Panc1 (cell line): ENCODE measurements around the gene TNRC18. TPM values are rescaled to one million over a fixed set of nuclear protein-coding genes. Genes with fewer than 3 reads are reported as not detected.

Experiments used
- ATAC-seq: fragments of 200-7000 bp; cut with Tn5 transposase; 2 replicates; pipeline ENCODE4 v1.9.1; 2020; ENCODE audit warnings: mild to moderate bottlenecking, moderate library complexity
- BruUV-seq: library from RNA; stranded (reverse); fragments of 400-500 nt; replicated peaks from 2 replicates; lab custom pipeline; 2021; lab: Mats Ljungman, UMichigan
- CTCF ChIA-PET: fragments of 300-600 bp; sonication (Branson Sonifier 250); formaldehyde crosslinking; loops from one replicate; lab custom pipeline; 2022; ENCODE audit warnings: antibody characterized with exemption; lab: Charles Lee
- POLR2A ChIA-PET: fragments of 300-600 bp; sonication (Branson Sonifier 250); formaldehyde crosslinking; loops from one replicate; lab custom pipeline; 2022; ENCODE audit warnings: antibody characterized with exemption; lab: Charles Lee
- DNase-seq: peaks from one replicate; pipeline ENCODE4 v3.0.0-alpha.2; 2010; ENCODE audit warnings: low read depth, low spot score
- H3K27ac ChIP-seq: 2 replicates; pipeline ENCODE4 v1.5.1; 2011; ENCODE audit warnings: mild to moderate bottlenecking, low read length, inconsistent platforms
- H3K27me3 ChIP-seq: fragments of 200-500 bp; sonication (Bioruptor generic); 2 replicates; pipeline ENCODE4 v1.6.0; 2014; ENCODE audit warnings: low read length, inconsistent platforms; ENCODE audit not compliant: control insufficient read depth, insufficient read depth
- H3K36me3 ChIP-seq: fragments of 200-500 bp; sonication (Bioruptor generic); 2 replicates; pipeline ENCODE4 v1.5.1; 2014; ENCODE audit warnings: inconsistent platforms, mild to moderate bottlenecking, low read length, moderate library complexity; ENCODE audit not compliant: control insufficient read depth, insufficient read depth
- H3K4me1 ChIP-seq: 2 replicates; pipeline ENCODE4 v1.5.1; 2011; ENCODE audit warnings: inconsistent platforms, mild to moderate bottlenecking, low read length, moderate library complexity; ENCODE audit not compliant: control insufficient read depth, insufficient read depth
- H3K4me3 ChIP-seq, 2 experiments: 2 replicates each; pipeline ENCODE4 v1.5.1; 2011 to 2012; ENCODE audit warnings: low read depth in 2 of 2, low read length in 2 of 2, mild to moderate bottlenecking in 2 of 2, inconsistent platforms in 1 of 2, moderate library complexity in 1 of 2
- H3K9me3 ChIP-seq: fragments of 200-500 bp; sonication (Bioruptor generic); 2 replicates; pipeline ENCODE4 v1.5.1; 2014; ENCODE audit warnings: low read depth, mild to moderate bottlenecking, inconsistent platforms, low read length, moderate library complexity; ENCODE audit not compliant: control insufficient read depth, insufficient read depth
- POLR2AphosphoS5 ChIP-seq: IDR thresholded peaks from 2 replicates; pipeline ENCODE4 v1.6.1; 2012; ENCODE audit warnings: mild to moderate bottlenecking, low read depth, low read length, moderate library complexity
- SIN3A ChIP-seq: IDR thresholded peaks from 2 replicates; pipeline ENCODE4 v1.6.1; 2012; ENCODE audit warnings: low read depth, mild to moderate bottlenecking, low read length, moderate library complexity, borderline replicate concordance; ENCODE audit not compliant: insufficient read depth
- TCF7L2 ChIP-seq: IDR thresholded peaks from 2 replicates; pipeline ENCODE4 v1.6.1; 2011; ENCODE audit warnings: mild to moderate bottlenecking, low read depth, low read length, inconsistent platforms
- in situ Hi-C: cut with HindIII; loops from 2 replicates; pipeline ENCODE4 v1.10.0; 2016; ENCODE audit warnings: low sequenced_read_pairs, low pct_unique_long_range_greater_than_20kb
- intact Hi-C: fragments of 100-400 bp; cut with micrococcal nuclease; formaldehyde crosslinking; loops from one replicate; pipeline ENCODE4 v1.10.0; 2022; ENCODE audit not compliant: unreplicated experiment
- total RNA-seq: library from RNA; stranded (reverse); gene quantifications from one replicate; pipeline ENCODE4 v1.2.1, GENCODE V29; 2021; ENCODE audit not compliant: unreplicated experiment
- TF ChIP-seq, protein P1 (sequence below): fragments of 450-650 bp; IDR thresholded peaks from 2 replicates; pipeline ENCODE4 v1.5.1; 2017; ENCODE audit warnings: mild to moderate bottlenecking
- TF ChIP-seq, protein P2 (sequence below), 2 experiments: IDR thresholded peaks; 2 replicates each; pipeline ENCODE4 v1.6.1; 2011 to 2012; ENCODE audit warnings: low read depth in 2 of 2, control low read depth in 1 of 2, low read length in 1 of 2, mild to moderate bottlenecking in 1 of 2, moderate library complexity in 1 of 2; ENCODE audit not compliant: insufficient read depth in 1 of 2

Gene TNRC18
- total RNA-seq, 1 experiment from 2014 or later: 148 TPM

DNA sequence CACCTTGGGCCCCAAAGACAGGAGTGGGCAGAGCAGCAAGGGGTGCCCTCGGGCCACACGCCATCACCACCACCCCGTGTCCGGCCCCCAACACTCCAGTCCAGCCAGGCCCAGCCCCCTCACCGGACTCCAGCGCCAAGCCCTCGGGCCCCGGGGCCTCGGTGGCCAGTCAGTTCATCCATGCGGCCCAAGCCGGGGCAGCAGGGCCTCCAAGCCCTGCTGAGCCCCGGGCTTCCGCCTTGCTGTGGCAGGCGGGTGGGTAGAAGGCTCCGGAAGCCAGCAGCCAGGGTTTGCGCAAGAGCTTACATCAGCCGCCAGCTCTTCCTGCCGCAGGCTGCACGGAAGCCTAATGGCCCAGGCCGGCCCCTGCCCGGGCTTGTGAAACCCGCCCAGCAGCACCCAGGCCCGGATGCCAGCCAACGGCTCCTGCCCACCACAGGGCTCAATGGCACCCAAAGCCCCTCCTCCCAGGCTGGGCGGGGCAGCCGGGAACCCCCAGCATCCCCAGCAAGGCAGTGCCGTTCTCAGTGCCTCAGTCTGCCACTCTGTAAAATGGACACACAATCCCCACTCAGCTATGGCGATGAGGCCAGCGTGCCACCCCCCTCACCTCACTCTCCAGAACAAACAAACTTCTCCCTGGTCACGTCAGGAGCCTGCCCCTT is 26.5 kb downstream of the TNRC18 start:
- intact Hi-C loops (no loop called here), in situ Hi-C loops (no loop called here)
- Histone ChIP-seq H3K36me3 (no peaks in the 10 kb centered on the region), H3K9me3 (no peaks in the 10 kb centered on the region), H3K27me3 (no peaks in the 10 kb centered on the region), H3K27ac (peak overlapping the region; percentile 94), H3K4me3 (peak overlapping the region; percentile 47 to 63), H3K4me1 (peaks cover 29% of the 10 kb centered on the region)
- TF ChIP-seq, protein P1, sequence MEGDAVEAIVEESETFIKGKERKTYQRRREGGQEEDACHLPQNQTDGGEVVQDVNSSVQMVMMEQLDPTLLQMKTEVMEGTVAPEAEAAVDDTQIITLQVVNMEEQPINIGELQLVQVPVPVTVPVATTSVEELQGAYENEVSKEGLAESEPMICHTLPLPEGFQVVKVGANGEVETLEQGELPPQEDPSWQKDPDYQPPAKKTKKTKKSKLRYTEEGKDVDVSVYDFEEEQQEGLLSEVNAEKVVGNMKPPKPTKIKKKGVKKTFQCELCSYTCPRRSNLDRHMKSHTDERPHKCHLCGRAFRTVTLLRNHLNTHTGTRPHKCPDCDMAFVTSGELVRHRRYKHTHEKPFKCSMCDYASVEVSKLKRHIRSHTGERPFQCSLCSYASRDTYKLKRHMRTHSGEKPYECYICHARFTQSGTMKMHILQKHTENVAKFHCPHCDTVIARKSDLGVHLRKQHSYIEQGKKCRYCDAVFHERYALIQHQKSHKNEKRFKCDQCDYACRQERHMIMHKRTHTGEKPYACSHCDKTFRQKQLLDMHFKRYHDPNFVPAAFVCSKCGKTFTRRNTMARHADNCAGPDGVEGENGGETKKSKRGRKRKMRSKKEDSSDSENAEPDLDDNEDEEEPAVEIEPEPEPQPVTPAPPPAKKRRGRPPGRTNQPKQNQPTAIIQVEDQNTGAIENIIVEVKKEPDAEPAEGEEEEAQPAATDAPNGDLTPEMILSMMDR: no peak
- TF ChIP-seq, protein P2, sequence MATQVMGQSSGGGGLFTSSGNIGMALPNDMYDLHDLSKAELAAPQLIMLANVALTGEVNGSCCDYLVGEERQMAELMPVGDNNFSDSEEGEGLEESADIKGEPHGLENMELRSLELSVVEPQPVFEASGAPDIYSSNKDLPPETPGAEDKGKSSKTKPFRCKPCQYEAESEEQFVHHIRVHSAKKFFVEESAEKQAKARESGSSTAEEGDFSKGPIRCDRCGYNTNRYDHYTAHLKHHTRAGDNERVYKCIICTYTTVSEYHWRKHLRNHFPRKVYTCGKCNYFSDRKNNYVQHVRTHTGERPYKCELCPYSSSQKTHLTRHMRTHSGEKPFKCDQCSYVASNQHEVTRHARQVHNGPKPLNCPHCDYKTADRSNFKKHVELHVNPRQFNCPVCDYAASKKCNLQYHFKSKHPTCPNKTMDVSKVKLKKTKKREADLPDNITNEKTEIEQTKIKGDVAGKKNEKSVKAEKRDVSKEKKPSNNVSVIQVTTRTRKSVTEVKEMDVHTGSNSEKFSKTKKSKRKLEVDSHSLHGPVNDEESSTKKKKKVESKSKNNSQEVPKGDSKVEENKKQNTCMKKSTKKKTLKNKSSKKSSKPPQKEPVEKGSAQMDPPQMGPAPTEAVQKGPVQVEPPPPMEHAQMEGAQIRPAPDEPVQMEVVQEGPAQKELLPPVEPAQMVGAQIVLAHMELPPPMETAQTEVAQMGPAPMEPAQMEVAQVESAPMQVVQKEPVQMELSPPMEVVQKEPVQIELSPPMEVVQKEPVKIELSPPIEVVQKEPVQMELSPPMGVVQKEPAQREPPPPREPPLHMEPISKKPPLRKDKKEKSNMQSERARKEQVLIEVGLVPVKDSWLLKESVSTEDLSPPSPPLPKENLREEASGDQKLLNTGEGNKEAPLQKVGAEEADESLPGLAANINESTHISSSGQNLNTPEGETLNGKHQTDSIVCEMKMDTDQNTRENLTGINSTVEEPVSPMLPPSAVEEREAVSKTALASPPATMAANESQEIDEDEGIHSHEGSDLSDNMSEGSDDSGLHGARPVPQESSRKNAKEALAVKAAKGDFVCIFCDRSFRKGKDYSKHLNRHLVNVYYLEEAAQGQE (IDR thresholded peaks at IDR 0.05; ENCODE audit: insufficient read depth in 1 of 2, low read depth in 2 of 2, low read length in 1 of 2): peak in 1 of 2 experiments; percentile 37; a peak in 1 of 4 replicates
- peak; percentile 64 for TF ChIP-seq TCF7L2
- TF ChIP-seq SIN3A: peak; percentile 84
- TF ChIP-seq POLR2AphosphoS5: peak; percentile 78; the same call in 1 of the 2 replicates
- CTCF ChIA-PET: interaction anchor here (0.6 to 1.8 kb wide), 6 partner anchors 31 to 285 kb away, joined by 3 to 10 read pairs (median 4); no protein-coding TSS in a partner anchor
- BruUV-seq: TSS peak; percentile 34
- POLR2A ChIA-PET: interaction anchor here (0.6 to 1.9 kb wide), 6 partner anchors 14 to 167 kb away, joined by 4 to 12 read pairs (median 5); no protein-coding TSS in a partner anchor
- peak; percentile 86 for ATAC-seq
- no peak for DNase-seq

- ATAC-seq (peak; percentile 75), DNase-seq (no peak)
- ChIA-PET CTCF (interaction anchor here (0.6 to 1.8 kb wide), 8 partner anchors 12 to 285 kb away, joined by 3 to 10 read pairs (median 4); no protein-coding TSS in a partner anchor), POLR2A (interaction anchor here (0.6 to 1.9 kb wide), 6 partner anchors 13 to 168 kb away, joined by 3 to 12 read pairs (median 4); no protein-coding TSS in a partner anchor)
- Histone ChIP-seq H3K27me3 (no peaks in the 10 kb centered on the region), H3K4me3 (peak overlapping the region; percentile 47 to 63), H3K36me3 (no peaks in the 10 kb centered on the region), H3K4me1 (peaks cover 29% of the 10 kb centered on the region), H3K27ac (peak overlapping the region; percentile 94), H3K9me3 (no peaks in the 10 kb centered on the region)
- no TSS peak for BruUV-seq
- in situ Hi-C loops (no loop called here), intact Hi-C loops (no loop called here)
- TF ChIP-seq SIN3A: no peak
- TF ChIP-seq TCF7L2: no peak
- TF ChIP-seq POLR2AphosphoS5: no peak; the same call in 1 of the 2 replicates
- TF ChIP-seq, protein P1: no peak
- TF ChIP-seq, protein P2 (IDR thresholded peaks at IDR 0.05; ENCODE audit: insufficient read depth in 1 of 2, low read depth in 2 of 2, low read length in 1 of 2): no peak
Observed at GRCh38 chr7:5396542-5396941, 27.1 kb downstream of the TNRC18 start.
